SK-N-SH (cell line): ENCODE results near the gene CD19. TPM values are rescaled to one million over a fixed set of nuclear protein-coding genes. Genes with fewer than 3 reads are reported as not detected.
"Not testable (repeated sequence)": the region's sequence is repeated elsewhere in the genome, so short reads cannot be mapped to it uniquely, and the experiment has no call there.

Experiments used
- CTCF ChIA-PET: fragments of 300-600, 350-600 bp; formaldehyde crosslinking; extraction: SDS; loops from one replicate; lab custom pipeline; 2021; lab: Yijun Ruan, JAX
- POLR2A ChIA-PET: fragments of 350-600 bp; sonication (Branson Sonifier 250); formaldehyde crosslinking; extraction: SDS; loops from one replicate; lab custom pipeline; 2020; ENCODE audit warnings: antibody characterized with exemption, inconsistent platforms; lab: Yijun Ruan, JAX
- DNase-seq: peaks from one replicate; pipeline ENCODE4 v3.0.0; 2012
- H2AFZ ChIP-seq: fragments of 200-600 bp; sonication (generic); 2 replicates; pipeline ENCODE4 v1.8.1; 2016; ENCODE audit warnings: antibody characterized with exemption, mild to moderate bottlenecking, low read depth
- H3F3A ChIP-seq: fragments of 200-600 bp; sonication (generic); replicated peaks from 2 replicates; pipeline ENCODE3; 2016; ENCODE audit warnings: antibody characterized with exemption, mild to moderate bottlenecking; ENCODE audit not compliant: insufficient read depth
- H3K27ac ChIP-seq, 2 experiments: fragments of 200-500 bp in 1 of 2; fragments of 200-600 bp in 1 of 2; sonication (Bioruptor generic) in 1 of 2; sonication (generic), shearing (Covaris generic) in 1 of 2; 2 replicates each; pipeline versions ENCODE4 v1.5.1 to v1.6.1; 2014 to 2016; ENCODE audit warnings: low read depth in 2 of 2, inconsistent platforms in 1 of 2, low read length in 1 of 2, mild to moderate bottlenecking in 1 of 2, mixed read lengths in 1 of 2
- H3K27me3 ChIP-seq: fragments of 200-600 bp; sonication (generic), shearing (Covaris generic); 2 replicates; pipeline ENCODE4 v1.6.1; 2016; ENCODE audit warnings: mixed run types; ENCODE audit not compliant: insufficient read depth
- H3K36me3 ChIP-seq, 2 experiments: fragments of 200-500 bp in 1 of 2; fragments of 200-600 bp in 1 of 2; sonication (Bioruptor generic) in 1 of 2; sonication (generic) in 1 of 2; replicated peaks in 1 of 2; 2 replicates each; pipeline versions ENCODE3 to v1.5.1; 2014 to 2016; ENCODE audit warnings: low read length in 1 of 2, mild to moderate bottlenecking in 1 of 2; ENCODE audit not compliant: insufficient read depth in 2 of 2, control insufficient read depth in 1 of 2
- H3K4me1 ChIP-seq, 2 experiments: fragments of 200-500 bp in 1 of 2; fragments of 200-600 bp in 1 of 2; sonication (Bioruptor generic) in 1 of 2; sonication (generic), shearing (Covaris generic) in 1 of 2; 2 replicates each; pipeline versions ENCODE4 v1.5.1 to v1.6.1; 2014 to 2016; ENCODE audit warnings: low read depth in 1 of 2, low read length in 1 of 2, mixed run types in 1 of 2; ENCODE audit not compliant: insufficient read depth in 2 of 2, control insufficient read depth in 1 of 2
- H3K4me2 ChIP-seq: fragments of 200-600 bp; sonication (generic), shearing (Covaris generic); 2 replicates; pipeline ENCODE4 v1.6.1; 2017; ENCODE audit warnings: mixed run types
- H3K4me3 ChIP-seq, 2 experiments: fragments of 200-500 bp in 1 of 2; fragments of 200-600 bp in 1 of 2; sonication (Bioruptor generic) in 1 of 2; sonication (generic), shearing (Covaris generic) in 1 of 2; 2 replicates each; pipeline versions ENCODE4 v1.5.1 to v1.8.1; 2014 to 2016; ENCODE audit warnings: low read depth in 2 of 2, inconsistent platforms in 1 of 2, low read length in 1 of 2, mild to moderate bottlenecking in 1 of 2, mixed read lengths in 1 of 2, moderate library complexity in 1 of 2
- H3K79me2 ChIP-seq: fragments of 200-600 bp; sonication (generic); 2 replicates; pipeline ENCODE4 v1.8.1; 2017; ENCODE audit warnings: mild to moderate bottlenecking; ENCODE audit not compliant: insufficient read depth
- H3K9ac ChIP-seq: fragments of 200-600 bp; sonication (generic); 2 replicates; pipeline ENCODE4 v1.6.1; 2017; ENCODE audit warnings: mixed run types
- H3K9me2 ChIP-seq: fragments of 200-600 bp; sonication (generic); 2 replicates; pipeline ENCODE4 v1.6.1; 2017; ENCODE audit warnings: mixed run types
- H3K9me3 ChIP-seq: fragments of 200-600 bp; sonication (generic); 2 replicates; pipeline ENCODE4 v1.6.1; 2017; ENCODE audit warnings: mixed run types, mild to moderate bottlenecking, moderate library complexity
- H4K20me1 ChIP-seq: fragments of 200-600 bp; sonication (generic); 2 replicates; pipeline ENCODE4 v1.6.1; 2017; ENCODE audit warnings: mild to moderate bottlenecking, mixed run types; ENCODE audit not compliant: insufficient read depth
- EP300 ChIP-seq, 2 experiments: IDR thresholded peaks; 2 replicates each; pipeline versions ENCODE4 v1.4.0 to v1.6.1; 2012; ENCODE audit warnings: borderline replicate concordance in 1 of 2, low read depth in 1 of 2, low read length in 1 of 2
- FOSL2 ChIP-seq: IDR thresholded peaks from 2 replicates; pipeline ENCODE4 v1.4.0; 2012; ENCODE audit warnings: low read depth, mild to moderate bottlenecking, moderate library complexity, borderline replicate concordance
- GATA2 ChIP-seq: sonication (generic); formaldehyde crosslinking; IDR thresholded peaks from 2 replicates; pipeline ENCODE4 v1.5.0; 2020; ENCODE audit warnings: mild to moderate bottlenecking, missing genetic modification reagents
- JUND ChIP-seq: IDR thresholded peaks from 2 replicates; pipeline ENCODE4 v1.4.0; 2012
- MXI1 ChIP-seq: IDR thresholded peaks from 2 replicates; pipeline ENCODE4 v1.6.1; 2012; ENCODE audit warnings: mild to moderate bottlenecking, low read depth, low read length, improper control_type of control experiment
- NFIC ChIP-seq: IDR thresholded peaks from 2 replicates; pipeline ENCODE4 v1.4.0; 2012; ENCODE audit warnings: borderline replicate concordance
- NRF1 ChIP-seq: IDR thresholded peaks from 2 replicates; pipeline ENCODE4 v1.6.1; 2012; ENCODE audit warnings: low read depth, mild to moderate bottlenecking, low read length
- RFX5 ChIP-seq: IDR thresholded peaks from 2 replicates; pipeline ENCODE4 v1.6.1; 2012; ENCODE audit warnings: mild to moderate bottlenecking, improper control_type of control experiment, low read length
- SIN3A ChIP-seq: IDR thresholded peaks from 2 replicates; pipeline ENCODE4 v1.6.1; 2012; ENCODE audit warnings: low read depth, mild to moderate bottlenecking, low read length, moderate library complexity, borderline replicate concordance
- TEAD4 ChIP-seq: IDR thresholded peaks from 2 replicates; pipeline ENCODE4 v1.4.0; 2012; ENCODE audit warnings: mild to moderate bottlenecking, borderline replicate concordance; ENCODE audit not compliant: insufficient read depth
- WGBS: methylation state at CpG from one replicate; pipeline ENCODE4 v1.1.6; 2017; ENCODE audit warnings: low lambda C conversion rate; 5-methylcytosine and 5-hydroxymethylcytosine counted together
- polyA plus RNA-seq, 3 experiments: library from polyadenylated mRNA; depleted of rRNA; stranded (reverse); fragments of >200 nt; gene quantifications; 2 replicates each; pipeline ENCODE4 v1.2.3, GENCODE V29; 2012
- TF ChIP-seq, protein P1 (sequence below): IDR thresholded peaks from 2 replicates; pipeline ENCODE4 v1.6.1; 2012; ENCODE audit warnings: mild to moderate bottlenecking, low read depth, low read length, moderate library complexity
- TF ChIP-seq, protein P2 (sequence below): fragments of 200-600 bp; sonication (generic); IDR thresholded peaks from 2 replicates; pipeline ENCODE4 v1.6.1; 2017; ENCODE audit warnings: antibody characterized with exemption, mild to moderate bottlenecking, moderate library complexity
- TF ChIP-seq, protein P3 (sequence below): IDR thresholded peaks from 2 replicates; pipeline ENCODE4; 2012
- TF ChIP-seq, protein P4 (sequence below): IDR thresholded peaks from 2 replicates; pipeline ENCODE4 v1.4.0; 2012; ENCODE audit warnings: low read depth, borderline replicate concordance
- TF ChIP-seq, protein P5 (sequence below): IDR thresholded peaks from 2 replicates; pipeline ENCODE4 v1.4.0; 2012; ENCODE audit warnings: low read depth, borderline replicate concordance

Gene CD19
- polyA plus RNA-seq, 1 of the 3 experiments (the other 2 are of a cell fraction), result not detected

DNA sequence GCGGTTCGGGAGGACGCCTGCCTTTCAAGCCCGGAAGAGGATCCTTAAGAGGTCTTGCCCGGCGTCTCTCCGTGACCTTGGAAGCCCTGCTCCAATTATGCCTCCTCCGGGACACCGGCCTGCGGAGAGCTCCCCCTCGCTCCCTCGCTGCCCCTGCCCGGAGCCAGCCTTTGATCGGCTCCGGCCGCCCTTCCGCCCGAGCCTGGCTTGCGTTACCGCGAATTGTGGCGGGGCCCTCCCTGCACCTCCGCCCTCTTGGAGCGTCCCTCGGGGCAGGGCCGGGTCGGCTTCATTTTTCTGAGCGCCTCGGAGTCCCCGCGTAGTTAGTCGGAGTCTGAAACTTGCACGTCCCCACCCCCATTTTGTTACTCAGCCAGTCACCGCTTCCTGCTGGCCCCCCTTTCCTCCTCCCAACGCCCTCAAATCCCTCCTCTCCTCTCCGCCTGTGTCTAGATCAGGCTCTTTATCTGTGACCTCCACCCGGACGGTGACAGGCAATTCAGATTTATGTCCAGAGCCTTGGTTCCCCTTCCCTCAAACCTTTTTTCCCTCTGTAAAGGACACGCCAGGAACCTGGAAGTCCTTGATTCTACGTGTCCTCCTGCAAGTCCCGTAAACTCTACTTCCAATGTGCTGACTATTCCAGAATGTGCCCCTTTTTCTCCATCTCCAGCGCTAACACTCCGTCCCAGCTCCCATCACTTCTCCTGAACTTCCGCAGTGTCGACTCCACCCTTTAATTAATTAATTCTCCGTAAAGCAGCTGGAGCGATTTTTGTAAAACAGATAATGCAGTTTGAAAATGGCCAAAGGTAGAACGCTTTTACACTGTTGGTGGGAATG lies 6.2 kb upstream of the CD19 start (continued):
- TF ChIP-seq GATA2 (CRISPR knock-in tag) (peak; percentile 29; the same call in 1 of the 2 replicates), JUND (no peak), TEAD4 (no peak), SIN3A (peak; percentile 44; the same call in 1 of the 2 replicates), FOSL2 (no peak), MXI1 (0 out of 2 replicates have a peak, but pooled peaks have one; percentile 7), NRF1 (no peak), NFIC (0 out of 2 replicates have a peak, but pooled peaks have one; percentile 29), RFX5 (no peak), EP300 (IDR thresholded peaks at IDR 0.05; ENCODE audit: borderline replicate concordance in 1 of 2, low read depth in 1 of 2, low read length in 1 of 2) (no peak; a peak in 1 of 4 replicates)
- TF ChIP-seq, protein P1, sequence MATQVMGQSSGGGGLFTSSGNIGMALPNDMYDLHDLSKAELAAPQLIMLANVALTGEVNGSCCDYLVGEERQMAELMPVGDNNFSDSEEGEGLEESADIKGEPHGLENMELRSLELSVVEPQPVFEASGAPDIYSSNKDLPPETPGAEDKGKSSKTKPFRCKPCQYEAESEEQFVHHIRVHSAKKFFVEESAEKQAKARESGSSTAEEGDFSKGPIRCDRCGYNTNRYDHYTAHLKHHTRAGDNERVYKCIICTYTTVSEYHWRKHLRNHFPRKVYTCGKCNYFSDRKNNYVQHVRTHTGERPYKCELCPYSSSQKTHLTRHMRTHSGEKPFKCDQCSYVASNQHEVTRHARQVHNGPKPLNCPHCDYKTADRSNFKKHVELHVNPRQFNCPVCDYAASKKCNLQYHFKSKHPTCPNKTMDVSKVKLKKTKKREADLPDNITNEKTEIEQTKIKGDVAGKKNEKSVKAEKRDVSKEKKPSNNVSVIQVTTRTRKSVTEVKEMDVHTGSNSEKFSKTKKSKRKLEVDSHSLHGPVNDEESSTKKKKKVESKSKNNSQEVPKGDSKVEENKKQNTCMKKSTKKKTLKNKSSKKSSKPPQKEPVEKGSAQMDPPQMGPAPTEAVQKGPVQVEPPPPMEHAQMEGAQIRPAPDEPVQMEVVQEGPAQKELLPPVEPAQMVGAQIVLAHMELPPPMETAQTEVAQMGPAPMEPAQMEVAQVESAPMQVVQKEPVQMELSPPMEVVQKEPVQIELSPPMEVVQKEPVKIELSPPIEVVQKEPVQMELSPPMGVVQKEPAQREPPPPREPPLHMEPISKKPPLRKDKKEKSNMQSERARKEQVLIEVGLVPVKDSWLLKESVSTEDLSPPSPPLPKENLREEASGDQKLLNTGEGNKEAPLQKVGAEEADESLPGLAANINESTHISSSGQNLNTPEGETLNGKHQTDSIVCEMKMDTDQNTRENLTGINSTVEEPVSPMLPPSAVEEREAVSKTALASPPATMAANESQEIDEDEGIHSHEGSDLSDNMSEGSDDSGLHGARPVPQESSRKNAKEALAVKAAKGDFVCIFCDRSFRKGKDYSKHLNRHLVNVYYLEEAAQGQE, result no peak; the same call in none of the 2 replicates
- TF ChIP-seq, protein P2, sequence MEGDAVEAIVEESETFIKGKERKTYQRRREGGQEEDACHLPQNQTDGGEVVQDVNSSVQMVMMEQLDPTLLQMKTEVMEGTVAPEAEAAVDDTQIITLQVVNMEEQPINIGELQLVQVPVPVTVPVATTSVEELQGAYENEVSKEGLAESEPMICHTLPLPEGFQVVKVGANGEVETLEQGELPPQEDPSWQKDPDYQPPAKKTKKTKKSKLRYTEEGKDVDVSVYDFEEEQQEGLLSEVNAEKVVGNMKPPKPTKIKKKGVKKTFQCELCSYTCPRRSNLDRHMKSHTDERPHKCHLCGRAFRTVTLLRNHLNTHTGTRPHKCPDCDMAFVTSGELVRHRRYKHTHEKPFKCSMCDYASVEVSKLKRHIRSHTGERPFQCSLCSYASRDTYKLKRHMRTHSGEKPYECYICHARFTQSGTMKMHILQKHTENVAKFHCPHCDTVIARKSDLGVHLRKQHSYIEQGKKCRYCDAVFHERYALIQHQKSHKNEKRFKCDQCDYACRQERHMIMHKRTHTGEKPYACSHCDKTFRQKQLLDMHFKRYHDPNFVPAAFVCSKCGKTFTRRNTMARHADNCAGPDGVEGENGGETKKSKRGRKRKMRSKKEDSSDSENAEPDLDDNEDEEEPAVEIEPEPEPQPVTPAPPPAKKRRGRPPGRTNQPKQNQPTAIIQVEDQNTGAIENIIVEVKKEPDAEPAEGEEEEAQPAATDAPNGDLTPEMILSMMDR, result no peak
- TF ChIP-seq, protein P3, sequence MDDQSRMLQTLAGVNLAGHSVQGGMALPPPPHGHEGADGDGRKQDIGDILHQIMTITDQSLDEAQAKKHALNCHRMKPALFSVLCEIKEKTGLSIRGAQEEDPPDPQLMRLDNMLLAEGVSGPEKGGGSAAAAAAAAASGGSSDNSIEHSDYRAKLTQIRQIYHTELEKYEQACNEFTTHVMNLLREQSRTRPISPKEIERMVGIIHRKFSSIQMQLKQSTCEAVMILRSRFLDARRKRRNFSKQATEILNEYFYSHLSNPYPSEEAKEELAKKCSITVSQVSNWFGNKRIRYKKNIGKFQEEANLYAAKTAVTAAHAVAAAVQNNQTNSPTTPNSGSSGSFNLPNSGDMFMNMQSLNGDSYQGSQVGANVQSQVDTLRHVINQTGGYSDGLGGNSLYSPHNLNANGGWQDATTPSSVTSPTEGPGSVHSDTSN, result peak; percentile 59
- TF ChIP-seq, protein P4, sequence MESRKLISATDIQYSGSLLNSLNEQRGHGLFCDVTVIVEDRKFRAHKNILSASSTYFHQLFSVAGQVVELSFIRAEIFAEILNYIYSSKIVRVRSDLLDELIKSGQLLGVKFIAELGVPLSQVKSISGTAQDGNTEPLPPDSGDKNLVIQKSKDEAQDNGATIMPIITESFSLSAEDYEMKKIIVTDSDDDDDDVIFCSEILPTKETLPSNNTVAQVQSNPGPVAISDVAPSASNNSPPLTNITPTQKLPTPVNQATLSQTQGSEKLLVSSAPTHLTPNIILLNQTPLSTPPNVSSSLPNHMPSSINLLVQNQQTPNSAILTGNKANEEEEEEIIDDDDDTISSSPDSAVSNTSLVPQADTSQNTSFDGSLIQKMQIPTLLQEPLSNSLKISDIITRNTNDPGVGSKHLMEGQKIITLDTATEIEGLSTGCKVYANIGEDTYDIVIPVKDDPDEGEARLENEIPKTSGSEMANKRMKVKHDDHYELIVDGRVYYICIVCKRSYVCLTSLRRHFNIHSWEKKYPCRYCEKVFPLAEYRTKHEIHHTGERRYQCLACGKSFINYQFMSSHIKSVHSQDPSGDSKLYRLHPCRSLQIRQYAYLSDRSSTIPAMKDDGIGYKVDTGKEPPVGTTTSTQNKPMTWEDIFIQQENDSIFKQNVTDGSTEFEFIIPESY, result no peak
- TF ChIP-seq, protein P5, sequence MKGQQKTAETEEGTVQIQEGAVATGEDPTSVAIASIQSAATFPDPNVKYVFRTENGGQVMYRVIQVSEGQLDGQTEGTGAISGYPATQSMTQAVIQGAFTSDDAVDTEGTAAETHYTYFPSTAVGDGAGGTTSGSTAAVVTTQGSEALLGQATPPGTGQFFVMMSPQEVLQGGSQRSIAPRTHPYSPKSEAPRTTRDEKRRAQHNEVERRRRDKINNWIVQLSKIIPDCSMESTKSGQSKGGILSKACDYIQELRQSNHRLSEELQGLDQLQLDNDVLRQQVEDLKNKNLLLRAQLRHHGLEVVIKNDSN, result no peak

DNA sequence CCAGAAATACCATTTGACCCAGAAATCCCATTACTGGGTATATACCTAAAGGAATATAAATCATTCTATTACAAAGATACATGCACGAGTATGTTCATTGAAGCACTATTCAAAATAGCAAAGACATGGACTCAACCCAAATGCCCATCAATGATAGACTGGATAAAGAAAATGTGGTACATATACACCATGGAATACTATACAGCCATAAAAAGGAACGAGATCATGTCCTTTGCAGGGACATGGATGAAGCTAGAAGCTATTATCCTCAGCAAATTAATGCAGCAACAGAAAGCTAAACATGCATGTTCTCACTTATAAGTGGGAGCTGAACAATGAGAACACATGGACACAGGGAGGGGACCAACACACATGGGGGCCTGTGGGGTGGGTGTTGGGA lies 5.5 kb upstream of the CD19 start:
- H3K4me1 ChIP-seq, H4K20me1 ChIP-seq, DNase-seq, H2AFZ ChIP-seq, H3K9me2 ChIP-seq, H3K79me2 ChIP-seq, H3K36me3 ChIP-seq, H3K9me3 ChIP-seq, H3K27me3 ChIP-seq: not testable (repeated sequence)
- Histone ChIP-seq H3K27ac (peak overlapping the region in 1 of 2 experiments; percentile 98; a peak in 2 of 4 replicates), H3K4me2 (peak overlapping the region; percentile 82), H3K4me3 (peak overlapping the region in 1 of 2 experiments; percentile 96; a peak in 3 of 4 replicates), H3K9ac (peak overlapping the region; percentile 99; the same call in 1 of the 2 replicates), H3F3A (peaks cover 10% of the 10 kb centered on the region)
- ChIA-PET POLR2A (interaction anchor here (1.2 kb wide), 1 partner anchor 63 kb away, joined by 4 read pairs; the partner anchor contains the start of gene SH2B1), CTCF (interaction anchor here (2.0 kb wide), 1 partner anchor 19 kb away, joined by 10 read pairs; no protein-coding TSS in a partner anchor)
- 68% methylated on average over 2 of the region's 2 CpGs for WGBS
